OCI-M2 (cell line): ENCODE measurements around the gene USP37.

Experiments used
- DNase-seq: peaks from one replicate; lab custom pipeline; 2025; ENCODE audit not compliant: unreplicated experiment; lab: John Stamatoyannopoulos, UW

The USP37 gene

DNA sequence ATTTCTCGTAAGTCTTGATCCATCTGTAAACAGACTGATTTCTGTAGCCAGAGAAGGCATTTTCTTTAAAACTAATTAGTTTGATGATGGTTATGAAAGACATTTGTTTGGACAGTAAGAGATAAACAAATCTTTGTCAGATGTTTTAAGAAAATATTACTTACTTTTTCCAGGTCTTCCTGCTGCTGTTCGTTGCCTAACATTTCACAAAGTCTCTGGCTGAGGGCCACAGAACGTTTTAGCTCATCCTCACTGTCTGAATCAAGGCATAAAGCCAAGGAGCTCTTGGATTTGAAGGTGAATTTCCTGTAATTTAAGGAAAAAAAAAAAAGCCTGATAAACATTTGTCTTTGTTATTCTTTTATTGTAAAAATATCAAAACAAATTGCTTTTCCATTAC lies 91.5 kb downstream of the USP37 start:
- no peak for DNase-seq

DNA sequence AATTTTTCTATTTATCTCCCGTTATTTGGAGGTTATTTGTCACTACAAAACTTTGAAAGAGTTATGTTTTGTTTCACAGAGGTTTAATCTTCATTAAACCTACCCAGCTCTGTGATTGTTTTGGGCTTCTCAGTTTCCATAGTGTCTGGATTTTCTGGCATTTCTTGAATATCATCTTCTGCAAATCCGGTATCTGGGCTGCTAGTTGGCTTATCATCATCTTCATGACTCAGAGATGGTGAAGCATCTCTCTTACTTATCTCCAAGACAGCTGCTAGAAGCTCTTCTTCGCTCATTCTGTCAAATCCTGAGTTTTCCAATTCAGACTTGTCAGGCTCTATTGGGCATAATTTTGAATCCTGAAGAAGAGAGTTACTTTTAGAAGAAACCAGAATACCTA lies 93.6 kb downstream of the USP37 start:
- no peak for DNase-seq

DNA sequence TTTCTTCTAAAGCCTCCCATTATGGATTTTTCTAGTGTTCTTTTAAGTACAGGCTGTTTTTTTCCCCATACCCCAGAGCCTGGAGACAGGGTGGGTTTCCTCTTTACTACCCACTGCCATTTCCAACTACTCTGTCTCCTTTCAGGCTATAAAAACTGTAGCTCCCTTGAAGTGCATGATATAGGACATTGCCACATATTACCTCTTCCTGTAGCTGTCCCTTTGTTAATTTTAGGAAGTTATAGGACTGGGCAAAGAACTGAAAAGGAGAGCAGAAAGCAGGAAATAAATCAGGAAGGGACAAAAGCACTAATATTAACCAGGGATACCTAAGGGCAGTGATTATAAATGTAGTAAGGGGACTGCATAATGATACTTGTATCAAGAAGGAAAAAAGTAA lies 95.2 kb downstream of the USP37 start:
- no peak for DNase-seq

DNA sequence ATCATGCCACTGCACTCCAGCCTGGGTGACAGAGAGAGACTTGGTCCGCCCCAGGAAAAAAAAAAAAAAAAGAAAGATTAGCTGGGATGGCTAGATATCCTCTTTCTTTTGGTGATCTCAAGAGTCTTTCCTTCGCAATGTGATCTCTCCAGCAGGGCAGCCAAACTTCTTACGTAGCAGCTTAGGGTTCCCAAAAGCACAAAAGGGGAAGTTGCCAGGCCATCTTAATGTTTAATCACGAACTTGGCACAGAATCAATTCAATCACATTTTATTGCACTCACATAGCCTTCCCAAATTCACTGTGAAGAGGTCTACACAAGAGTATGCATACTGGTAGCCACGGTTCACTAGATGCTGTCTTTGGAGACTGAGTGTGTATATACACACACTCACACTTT lies 96.2 kb downstream of the USP37 start:
- DNase-seq, result no peak

DNA sequence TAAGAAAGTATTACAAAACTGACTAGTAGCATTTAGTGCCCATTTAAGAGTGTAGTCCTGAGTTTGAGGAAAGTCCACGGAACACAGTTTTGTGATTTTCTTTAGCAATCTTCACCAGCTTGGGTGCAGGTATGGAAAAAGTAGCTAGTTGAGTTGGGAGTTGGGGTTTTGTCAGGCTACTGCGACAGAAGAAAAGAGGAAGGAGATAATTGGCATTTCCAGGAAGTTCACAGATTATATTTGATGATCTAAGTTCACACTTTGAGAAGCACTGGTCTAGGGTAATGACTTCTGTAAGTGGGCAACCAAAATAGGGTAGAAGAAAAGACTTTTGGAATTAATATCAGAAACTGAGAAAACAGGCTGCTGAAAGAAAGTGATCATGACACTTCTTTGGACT lies 97.1 kb downstream of the USP37 start:
- no peak for DNase-seq

DNA sequence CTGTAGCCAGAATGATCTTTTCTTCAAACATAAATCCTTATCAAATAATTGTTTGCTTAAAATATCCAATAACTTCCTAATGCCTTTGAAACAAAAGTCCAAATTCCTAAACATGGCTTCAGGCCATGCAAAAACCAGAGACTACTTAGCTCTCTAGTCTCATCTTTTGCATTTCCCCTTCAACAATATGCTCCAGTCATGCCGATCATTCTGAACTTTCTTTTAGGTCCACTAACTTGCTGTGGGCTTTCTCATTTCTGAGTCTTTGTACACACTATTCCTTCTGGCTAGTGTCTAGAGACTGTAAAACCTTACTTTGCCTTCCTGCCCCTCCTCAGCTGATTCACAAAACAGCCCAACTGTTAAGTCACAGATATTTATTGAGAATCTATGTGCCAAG lies 97.7 kb downstream of the USP37 start:
- no peak for DNase-seq

DNA sequence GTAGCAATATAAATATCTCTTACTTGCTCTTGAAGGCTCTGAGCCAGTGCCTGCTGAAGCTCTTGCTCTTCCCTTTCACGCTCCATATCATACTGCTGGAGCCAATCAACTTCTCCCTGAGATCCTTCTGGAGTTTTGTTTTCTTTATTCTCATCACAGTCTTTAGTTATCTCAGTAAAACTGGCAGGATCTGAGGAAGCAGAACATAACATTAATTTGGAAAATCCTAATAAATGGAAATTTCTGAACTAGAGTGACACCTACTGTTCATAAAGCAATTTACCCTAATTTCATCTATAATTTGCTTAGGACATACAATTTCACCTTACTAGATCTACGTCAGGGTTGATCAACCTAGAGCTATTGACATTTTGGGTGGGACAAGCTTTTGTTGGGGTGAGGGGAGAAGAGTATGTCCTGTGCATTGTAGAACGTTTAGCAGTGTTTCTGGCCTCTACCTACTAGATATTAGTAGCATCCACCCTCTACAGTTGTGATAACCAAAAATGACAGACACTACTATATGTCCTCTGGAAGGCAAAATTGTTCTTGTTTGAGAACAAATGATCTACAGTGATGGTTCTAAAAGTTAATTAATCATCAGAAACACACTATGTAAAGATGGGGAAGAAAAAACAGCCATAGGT lies 102.0 kb downstream of the USP37 start:
- DNase-seq, result no peak

DNA sequence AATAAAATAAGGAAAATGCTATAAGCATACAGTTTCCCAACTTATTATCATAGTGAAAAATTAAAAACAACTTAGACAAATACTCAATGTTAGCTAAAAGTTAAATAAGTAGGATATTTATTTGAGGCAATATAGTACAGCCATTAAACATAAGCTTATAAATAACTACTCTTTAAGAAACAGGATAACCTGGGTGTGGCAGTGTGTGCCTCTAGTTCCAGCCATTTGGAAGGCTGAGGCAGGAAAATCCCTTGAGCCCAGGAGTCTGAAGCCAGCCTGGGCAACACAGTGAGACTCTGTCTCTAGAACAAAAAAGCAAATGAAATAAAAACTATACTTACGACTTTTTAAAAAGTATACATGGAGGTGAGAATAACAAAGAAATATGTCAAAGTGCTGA lies 109.6 kb downstream of the USP37 start:
- no peak for DNase-seq

DNA sequence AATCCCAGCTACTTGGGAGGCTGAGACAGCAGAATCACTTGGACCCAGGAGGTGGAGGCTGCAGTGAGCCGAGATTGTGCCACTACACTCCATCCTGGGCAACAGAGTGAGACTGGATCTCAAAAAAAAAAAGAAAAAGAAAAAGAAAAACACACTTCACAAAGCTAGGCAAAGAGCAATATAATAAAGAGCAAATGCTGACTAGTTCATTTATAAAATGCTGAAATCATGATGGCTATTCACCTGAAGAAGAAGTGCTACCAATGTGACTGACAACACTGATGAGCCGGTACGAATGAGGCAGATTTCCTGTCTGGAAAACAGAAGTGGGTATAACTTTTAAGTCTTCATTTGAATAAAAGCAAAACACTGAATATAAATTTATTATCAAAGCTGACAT lies 111.3 kb downstream of the USP37 start:
- no peak for DNase-seq

DNA sequence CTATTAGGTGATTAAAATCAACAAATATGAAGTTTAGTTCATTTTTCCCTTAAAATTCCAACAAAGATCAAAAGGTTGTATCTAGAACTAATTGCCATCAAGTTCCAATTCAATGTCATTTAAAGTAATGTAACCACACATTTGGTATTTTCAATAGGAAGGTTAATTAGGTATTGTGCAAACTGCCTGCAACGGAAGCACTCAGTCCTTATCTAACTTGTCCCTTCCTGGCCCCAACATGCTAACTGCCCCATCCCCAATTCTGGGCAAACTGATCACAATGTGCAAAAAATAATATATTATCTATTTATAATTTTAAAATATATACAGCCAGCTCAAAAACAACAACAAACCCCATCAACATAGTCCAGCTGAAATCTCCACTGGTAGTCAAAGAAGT lies 116.1 kb downstream of the USP37 start:
- DNase-seq, result no peak

DNA sequence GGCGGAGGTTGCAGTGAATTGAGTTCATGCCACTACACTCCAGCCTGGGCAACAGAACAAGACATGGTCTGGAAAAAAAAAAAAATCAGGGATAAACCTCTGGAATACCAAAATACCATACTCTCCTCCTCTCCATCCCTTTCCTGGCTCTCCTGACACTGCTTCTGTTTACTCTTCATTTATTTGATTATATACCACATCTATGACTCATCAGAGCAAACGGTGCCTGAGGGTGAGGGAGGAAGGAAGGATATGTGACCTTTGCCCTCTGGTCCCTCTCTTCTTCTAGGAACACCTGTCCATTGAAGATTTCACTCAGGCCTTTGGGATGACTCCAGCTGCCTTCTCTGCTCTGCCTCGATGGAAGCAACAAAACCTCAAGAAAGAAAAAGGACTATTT lies 119.2 kb downstream of the USP37 start:
- DNase-seq, result no peak

DNA sequence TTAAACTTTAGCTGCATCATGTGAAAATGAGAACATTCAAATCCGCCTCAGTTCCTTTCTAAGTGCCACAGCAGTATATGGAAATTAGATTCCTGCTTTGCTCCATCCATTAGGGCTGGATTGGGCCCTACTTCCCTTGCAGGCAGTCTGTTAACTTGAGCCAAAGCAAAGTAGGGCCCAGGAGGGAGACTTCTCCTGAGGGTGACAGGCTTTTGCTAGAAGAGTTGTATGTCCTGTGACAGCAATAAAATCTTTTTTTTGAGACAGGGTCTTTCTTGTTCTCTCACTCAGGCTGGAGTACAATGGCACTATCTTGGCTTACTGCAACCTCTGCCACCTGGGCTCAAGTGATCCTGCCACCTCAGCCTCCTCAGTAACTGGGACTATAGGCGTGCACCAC lies 121.1 kb downstream of the USP37 start:
- no peak for DNase-seq

DNA sequence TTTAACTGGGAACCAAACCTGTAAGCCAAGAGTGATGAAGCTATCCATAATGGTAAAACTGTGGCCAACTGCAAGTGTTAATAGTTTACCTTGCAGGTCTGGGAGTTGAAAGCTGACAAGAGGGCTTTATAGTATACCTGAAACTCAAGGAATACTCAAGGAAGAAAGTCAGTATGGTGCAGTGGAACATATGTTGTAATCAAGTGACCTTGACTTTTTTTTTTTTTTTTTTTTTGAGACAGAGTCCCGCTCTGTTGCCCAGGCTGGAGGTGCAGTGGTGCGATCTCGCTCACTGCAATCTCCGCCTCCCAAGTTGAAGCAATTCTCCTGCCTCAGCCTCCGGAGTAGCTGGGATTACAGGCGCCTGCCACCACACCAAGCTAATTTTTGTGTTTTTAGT lies 121.6 kb downstream of the USP37 start:
- DNase-seq, result no peak

DNA sequence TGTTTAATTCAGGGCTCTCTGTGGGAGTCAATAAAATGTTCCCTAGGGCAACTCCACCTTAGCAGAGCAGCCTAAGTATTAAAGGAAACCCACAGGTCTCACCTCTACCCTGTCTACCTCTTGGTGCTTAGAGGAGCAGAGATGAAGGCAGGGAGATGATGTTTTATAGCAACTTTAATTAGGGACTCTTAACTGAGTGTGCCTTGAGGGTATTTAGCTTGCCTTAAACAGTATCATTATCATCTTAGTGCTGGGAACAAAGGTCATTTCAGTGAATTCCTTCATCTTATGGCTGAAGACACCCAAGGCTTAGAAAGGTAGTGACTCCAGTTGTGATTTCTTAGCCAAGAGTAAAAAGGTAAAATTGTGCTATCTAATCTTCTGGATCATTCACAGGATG lies 122.5 kb downstream of the USP37 start:
- no peak for DNase-seq

DNA sequence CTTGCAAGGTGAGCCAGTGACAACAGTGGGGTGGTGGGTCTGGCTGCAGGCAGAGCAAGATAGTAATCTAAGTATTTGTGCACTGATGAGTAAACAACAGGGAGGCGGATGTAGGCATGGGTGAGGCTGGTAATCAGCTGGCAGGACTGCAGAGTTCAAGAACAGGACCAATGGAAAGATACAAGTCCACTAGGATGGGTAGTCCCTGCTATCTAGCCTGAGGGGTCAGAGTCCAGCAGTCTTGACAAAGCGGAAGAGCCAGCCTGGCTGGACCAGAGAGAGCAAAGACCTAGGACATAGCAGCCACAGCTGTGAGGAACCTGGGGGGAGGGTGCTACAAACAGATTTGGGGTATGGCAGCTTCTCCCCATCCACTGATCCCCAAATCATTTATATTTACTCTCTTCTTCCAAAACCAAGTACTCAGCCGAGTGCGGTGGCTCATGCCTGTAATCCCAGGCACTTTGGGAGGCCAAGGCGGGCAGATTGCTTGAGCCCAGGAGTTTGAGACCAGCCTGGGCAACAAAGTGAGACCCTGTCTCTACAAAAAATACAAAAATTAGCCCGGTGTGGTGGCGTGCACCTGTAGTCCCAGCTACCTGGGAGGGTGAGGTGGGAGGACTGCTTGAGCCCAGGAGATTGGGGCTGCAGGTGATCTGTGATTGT lies 123.3 kb downstream of the USP37 start:
- no peak for DNase-seq

DNA sequence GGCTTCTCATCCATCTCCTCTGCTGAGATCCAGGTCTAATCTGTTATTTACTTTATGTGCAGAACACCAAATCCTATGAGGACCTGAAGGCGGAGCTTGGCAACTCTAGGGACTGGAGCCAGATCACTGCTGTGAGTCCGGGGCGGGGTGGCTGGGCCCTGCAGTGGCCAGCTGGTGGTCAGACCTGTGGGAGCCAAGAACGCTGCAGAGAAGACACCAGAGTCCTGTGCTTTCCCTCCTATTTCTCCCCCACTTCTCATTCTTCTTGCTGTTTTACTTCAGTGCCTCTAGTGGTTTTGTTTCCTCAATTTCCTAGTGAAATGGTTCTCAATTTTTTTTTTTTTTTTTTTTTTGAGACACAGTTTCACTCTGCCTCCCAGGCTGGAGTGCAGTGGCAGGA lies 129.6 kb downstream of the USP37 start:
- DNase-seq, result no peak

DNA sequence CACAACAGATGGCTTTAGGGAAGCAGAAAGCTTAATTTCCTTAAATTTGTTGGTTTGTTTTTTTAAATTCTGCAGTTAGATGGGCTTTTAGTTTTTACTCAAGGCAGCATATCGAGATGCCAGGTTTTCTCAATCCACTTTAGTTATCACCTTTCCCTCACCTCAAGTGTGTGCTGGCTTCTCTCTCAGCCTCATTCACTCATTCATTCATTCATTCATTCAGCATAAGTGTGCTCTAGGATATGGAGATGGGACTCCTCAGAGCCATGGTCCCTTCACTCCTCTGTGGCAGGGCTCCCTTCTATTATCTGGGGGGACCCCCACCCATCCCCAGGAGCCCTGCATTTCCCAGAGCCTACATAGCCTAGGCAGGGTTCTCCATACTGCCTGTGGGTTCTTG lies 130.2 kb downstream of the USP37 start:
- no peak for DNase-seq

DNA sequence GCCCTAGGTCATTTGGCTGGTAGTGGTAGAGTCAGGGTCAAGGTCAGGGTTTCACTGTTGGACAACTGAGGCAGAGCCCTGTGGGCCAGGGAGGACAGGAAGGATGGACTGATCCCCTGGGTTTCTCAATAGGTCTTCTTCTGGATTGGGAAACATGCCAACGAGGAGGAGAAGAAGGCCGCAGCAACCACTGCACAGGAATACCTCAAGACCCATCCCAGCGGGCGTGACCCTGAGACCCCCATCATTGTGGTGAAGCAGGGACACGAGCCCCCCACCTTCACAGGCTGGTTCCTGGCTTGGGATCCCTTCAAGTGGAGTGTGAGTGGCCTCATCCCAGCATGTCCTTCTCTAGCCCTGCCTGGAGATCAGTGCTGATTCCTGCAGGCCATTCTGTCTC lies 131.2 kb downstream of the USP37 start:
- no peak for DNase-seq

DNA sequence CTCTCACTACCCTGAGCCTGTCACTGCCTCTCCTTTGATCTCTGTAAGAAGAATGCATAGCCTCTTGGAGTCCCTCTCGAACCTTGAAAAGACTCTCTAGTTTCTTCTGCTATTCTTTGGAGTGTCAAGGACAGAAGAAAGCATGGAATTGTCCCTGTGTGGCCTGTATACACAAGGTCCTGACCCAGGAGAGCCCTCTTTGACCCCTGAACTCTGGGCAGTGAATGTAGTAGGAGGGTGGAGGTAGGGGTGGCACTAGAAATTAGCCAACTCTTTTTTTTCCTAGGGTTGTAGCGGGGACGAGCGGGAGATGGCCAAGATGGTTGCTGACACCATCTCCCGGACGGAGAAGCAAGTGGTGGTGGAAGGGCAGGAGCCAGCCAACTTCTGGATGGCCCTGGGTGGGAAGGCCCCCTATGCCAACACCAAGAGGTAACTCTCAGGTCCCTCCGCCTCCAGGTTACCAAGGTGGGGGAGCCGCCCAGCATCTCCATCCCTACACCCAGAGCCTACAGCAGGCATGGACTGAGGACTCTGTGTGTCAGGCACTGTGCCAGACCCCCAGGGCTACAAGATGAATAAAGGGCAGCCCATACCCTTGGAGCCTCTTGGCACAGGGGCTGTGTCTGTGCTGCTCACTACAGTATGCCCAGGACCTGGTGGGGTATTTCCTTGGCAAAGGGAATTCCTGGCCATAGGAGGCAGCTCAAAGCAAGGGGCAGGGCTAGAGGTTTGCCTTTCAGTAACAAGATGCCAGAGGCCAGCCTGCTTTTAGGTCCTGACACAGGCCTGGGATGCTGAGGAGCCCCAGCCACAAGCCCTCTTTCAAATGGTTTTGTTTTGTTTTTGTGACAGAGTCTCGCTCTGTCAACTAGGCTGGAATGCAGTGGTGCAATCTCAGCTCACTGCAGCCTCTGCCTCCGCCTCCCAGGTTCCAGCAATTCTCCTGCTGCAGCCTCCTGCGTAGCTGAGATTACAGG lies 132.9 kb downstream of the USP37 start:
- DNase-seq, result no peak

DNA sequence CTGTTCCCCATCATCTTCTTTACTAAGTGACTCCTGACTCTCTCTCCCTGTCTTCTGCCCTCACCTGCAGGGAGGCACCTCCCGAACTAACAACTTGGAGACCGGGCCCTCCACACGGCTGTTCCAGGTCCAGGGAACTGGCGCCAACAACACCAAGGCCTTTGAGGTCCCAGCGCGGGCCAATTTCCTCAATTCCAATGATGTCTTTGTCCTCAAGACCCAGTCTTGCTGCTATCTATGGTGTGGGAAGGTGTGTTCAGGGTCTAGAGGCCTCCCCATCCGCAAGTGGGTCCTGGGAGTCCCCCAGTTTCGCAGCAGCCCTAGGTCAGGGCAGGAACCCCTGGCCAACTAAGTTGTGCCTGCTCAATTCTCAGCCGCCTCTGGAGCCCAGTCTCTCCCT lies 133.7 kb downstream of the USP37 start:
- no peak for DNase-seq

DNA sequence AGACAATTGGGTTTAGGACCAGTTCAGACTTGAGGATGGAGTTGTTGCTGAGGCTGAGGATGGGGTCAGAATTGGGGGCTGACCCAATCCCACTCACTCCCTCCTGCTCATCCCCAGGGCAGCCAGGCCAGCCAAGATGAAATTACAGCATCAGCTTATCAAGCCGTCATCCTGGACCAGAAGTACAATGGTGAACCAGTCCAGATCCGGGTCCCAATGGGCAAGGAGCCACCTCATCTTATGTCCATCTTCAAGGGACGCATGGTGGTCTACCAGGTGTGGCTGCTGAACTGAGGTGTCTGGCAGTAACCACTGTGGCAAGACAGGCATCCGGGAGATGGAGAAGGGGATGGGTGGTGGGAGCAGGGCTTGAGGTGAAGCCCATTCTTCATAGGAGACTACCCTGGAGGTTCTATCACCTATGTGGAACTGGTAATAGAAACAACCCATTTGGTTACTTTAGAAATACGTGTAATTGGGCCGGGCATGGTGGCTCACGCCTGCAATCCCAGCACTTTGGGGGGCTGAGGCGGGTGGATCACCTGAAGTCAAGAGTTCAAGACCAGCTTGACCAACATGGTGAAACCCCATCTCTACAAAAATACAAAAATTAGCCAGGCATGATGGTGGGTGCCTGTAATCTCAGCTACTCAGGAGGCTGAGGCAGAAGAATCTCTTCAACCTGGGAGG lies 135.3 kb downstream of the USP37 start:
- DNase-seq, result no peak
